ENCODE measurements around the gene CENPL.

CENPL gene

DNA sequence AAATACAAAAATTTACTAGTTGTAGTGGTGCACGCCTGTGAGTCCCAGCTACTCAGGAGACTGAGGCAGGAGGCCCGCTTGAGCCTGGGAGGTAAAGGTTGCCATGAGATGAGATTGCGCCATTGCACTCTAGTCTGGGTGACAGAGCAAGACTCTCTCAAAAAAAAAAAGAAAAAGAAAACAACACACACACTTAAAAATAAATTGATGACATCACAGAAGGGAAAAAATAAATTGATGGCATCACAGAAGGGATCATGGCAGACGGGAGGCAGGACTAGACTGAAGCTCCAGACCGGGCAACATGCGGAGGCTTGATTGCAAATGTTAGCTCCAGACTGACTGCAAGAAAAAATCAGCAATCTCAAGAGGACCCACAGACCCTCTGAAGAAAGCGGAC, 66.6 kb downstream of the CENPL start:
- DNase-seq (ENCODE audit: low read depth) = no peak

DNA sequence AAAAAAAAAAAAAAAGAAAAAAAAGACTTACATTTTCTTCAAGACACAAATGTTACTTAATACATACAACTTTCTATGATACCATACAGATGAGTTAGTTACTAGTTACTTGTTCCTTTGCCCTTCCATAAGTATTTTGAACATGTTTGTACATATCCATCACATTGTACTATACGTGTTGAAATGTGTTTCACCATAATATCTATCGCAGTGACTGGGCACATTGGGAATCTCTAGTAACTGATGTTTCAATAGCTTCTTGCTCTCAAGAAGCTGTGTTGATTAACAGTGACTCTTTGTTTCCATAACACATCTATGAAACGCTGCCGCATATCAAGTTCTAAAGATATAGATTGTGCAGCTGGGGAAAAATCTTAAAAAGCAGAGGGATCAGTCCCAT, 67.0 kb downstream of the CENPL start:
- no peak for DNase-seq (ENCODE audit: low read depth)

DNA sequence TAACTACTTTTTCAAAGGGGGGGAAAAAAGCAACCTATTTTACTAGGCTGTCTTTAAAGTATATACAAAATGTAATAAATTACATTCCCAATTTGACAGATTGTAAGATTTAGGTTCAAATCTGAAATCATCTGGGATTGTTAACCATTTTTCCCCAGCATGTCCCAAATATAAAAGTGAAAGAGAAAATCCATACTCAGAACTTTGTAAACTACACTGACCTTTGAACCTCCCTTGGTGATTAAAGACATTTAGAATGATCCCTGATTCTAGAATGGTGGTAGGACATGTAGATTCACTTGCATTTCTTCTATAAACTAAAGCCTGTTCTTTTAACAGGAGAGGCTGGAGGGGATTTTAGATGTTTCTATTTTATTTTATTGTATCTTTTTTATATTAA, 70.9 kb downstream of the CENPL start:
- DNase-seq (ENCODE audit: low read depth) = no peak
